DOHH2 (cell line): Measurements from ENCODE around the gene COL23A1.

ENCODE experiments used
- CTCF ChIP-seq: fragments of 200-600 bp; sonication (generic); IDR thresholded peaks from one replicate; pipeline ENCODE4 v1.5.1; 2014; ENCODE audit warnings: antibody characterized with exemption, mild to moderate bottlenecking, low read depth, low read length; ENCODE audit not compliant: poor library complexity, severe bottlenecking
- EZH2phosphoT487 ChIP-seq: fragments of 200-600 bp; sonication (generic); IDR thresholded peaks from 2 replicates; pipeline ENCODE4 v1.6.1; 2017; ENCODE audit warnings: borderline replicate concordance, mild to moderate bottlenecking, antibody characterized with exemption, low read length, moderate library complexity, mixed read lengths

GRCh38 chr5:178214160-178214803, 375.9 kb downstream of the COL23A1 start:
- TF ChIP-seq CTCF (no peak), EZH2phosphoT487 (no peak)
